ENCODE measurements around the gene PRKAG2. TPM values are rescaled to one million over a fixed set of nuclear protein-coding genes. Genes with fewer than 3 reads are reported as not detected.

Gene PRKAG2
- total RNA-seq, 2 experiments from 2014 or later, result 39.3 to 42.3 TPM

DNA sequence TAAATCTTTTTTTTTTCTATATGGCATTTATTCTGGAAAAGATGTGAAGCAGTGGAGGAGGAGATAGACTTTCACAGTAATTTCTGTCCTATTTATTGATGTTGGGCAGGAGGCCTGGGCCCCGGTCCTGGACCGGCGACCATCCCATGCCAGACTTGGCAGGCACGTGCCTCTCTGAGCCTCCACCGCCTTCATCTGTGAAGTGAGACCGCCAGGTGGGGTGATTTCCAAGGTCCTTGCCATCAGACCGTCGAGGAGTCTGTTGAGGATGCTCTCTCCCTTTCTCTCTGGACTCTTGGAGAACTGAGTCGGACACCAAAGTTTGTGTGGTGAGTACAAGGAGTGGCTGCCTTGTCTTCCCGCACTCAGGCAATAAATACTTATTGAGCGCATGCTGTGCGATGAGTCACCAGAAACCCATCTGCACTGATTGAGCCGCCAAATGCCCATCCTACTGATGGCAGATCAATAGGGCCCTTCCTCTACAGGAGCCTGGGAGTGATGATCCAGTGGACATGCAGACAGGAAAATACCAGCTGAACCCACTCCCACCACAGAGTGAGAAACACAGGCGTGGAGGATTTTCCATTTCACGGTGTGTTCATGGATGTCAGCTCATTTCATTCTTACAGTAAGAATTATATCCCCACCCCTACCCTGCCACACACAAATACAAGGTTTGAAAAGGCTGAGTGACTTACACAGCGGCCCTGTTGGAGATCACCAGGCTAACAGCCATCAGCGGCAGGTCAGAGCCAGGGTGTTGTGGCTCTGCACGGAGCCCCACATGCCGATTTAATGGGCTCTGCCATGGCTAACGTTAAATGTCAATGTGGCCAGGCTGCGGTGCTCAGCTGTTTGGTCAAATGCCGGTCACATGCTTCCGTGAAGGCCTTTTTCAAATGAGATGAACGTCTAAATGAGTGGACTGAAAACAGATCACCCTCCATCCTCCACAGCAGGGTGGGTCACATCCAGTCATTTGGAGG lies 11.5 kb upstream of the PRKAG2 start:
- no peaks in the 10 kb centered on the region for H3K9me3 Mint-ChIP-seq
- no peak overlapping the region for H3K4me3 ChIP-seq (ENCODE audit: low read length)
- peaks cover 0 to 5% of the 10 kb centered on the region in 2 experiments for H3K27me3 ChIP-seq (ENCODE audit: control insufficient read depth in 1 of 2, insufficient read depth in 2 of 2, low read length in 2 of 2)
- CTCF ChIA-PET, result no interaction called here
- POLR2A ChIA-PET, result no interaction called here
- no peak overlapping the region for H3K4me3 Mint-ChIP-seq
- no peaks in the 10 kb centered on the region for H3K4me1 Mint-ChIP-seq (ENCODE audit: low read depth)
- H3K27me3 Mint-ChIP-seq, result peaks cover 33% of the 10 kb centered on the region
- no peak for DNase-seq
- H3K4me1 ChIP-seq (ENCODE audit: insufficient read depth, low read length), result no peaks in the 10 kb centered on the region
- no peak for ATAC-seq (ENCODE audit: poor library complexity)
- TF ChIP-seq, protein P1, sequence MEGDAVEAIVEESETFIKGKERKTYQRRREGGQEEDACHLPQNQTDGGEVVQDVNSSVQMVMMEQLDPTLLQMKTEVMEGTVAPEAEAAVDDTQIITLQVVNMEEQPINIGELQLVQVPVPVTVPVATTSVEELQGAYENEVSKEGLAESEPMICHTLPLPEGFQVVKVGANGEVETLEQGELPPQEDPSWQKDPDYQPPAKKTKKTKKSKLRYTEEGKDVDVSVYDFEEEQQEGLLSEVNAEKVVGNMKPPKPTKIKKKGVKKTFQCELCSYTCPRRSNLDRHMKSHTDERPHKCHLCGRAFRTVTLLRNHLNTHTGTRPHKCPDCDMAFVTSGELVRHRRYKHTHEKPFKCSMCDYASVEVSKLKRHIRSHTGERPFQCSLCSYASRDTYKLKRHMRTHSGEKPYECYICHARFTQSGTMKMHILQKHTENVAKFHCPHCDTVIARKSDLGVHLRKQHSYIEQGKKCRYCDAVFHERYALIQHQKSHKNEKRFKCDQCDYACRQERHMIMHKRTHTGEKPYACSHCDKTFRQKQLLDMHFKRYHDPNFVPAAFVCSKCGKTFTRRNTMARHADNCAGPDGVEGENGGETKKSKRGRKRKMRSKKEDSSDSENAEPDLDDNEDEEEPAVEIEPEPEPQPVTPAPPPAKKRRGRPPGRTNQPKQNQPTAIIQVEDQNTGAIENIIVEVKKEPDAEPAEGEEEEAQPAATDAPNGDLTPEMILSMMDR (IDR thresholded peaks at IDR 0.05), result no peak
- no peaks in the 10 kb centered on the region for H3K36me3 ChIP-seq (ENCODE audit: insufficient read depth, low read length)
- H3K9me3 ChIP-seq (ENCODE audit: control insufficient read depth in 1 of 2, insufficient read depth in 1 of 2, low read length in 2 of 2), result no peaks in the 10 kb centered on the region
- no peaks in the 10 kb centered on the region for H3K36me3 Mint-ChIP-seq (ENCODE audit: low read depth)
- no peak overlapping the region for H3K27ac Mint-ChIP-seq
- intact Hi-C loops (cut with DNase I, micrococcal nuclease), result no loop called here
- H3K27ac ChIP-seq (ENCODE audit: low read depth in 1 of 2, low read length in 2 of 2), result no peak overlapping the region

DNA sequence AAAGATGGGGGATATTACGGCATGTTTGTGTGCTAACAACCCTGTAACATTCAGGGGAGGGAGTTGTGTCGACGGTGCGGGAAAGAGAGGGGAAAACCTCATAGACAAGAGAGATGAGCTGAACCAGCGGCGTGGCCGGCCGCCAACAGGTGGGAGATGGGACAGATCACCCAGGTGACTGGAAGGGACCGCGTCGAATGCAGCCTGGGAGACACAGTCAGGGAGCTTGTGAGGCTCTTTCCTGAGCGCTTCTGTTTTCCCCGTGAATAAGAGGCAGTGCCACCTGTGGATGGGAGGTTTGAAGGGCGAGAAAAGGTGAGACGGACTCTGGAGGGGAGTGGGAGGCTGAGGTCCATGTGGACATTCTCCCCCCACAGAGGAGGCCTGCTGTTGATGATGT lies 9.9 kb upstream of the PRKAG2 start:
- Mint-ChIP-seq H3K27me3 (peaks cover 29% of the 10 kb centered on the region), H3K27ac (no peak overlapping the region), H3K9me3 (no peaks in the 10 kb centered on the region), H3K36me3 (ENCODE audit: low read depth) (no peaks in the 10 kb centered on the region), H3K4me1 (ENCODE audit: low read depth) (no peaks in the 10 kb centered on the region), H3K4me3 (no peak overlapping the region)
- Histone ChIP-seq H3K9me3 (ENCODE audit: control insufficient read depth in 1 of 2, insufficient read depth in 1 of 2, low read length in 2 of 2) (no peaks in the 10 kb centered on the region), H3K27me3 (ENCODE audit: control insufficient read depth in 1 of 2, insufficient read depth in 2 of 2, low read length in 2 of 2) (no peaks in the 10 kb centered on the region), H3K36me3 (ENCODE audit: insufficient read depth, low read length) (no peaks in the 10 kb centered on the region), H3K4me1 (ENCODE audit: insufficient read depth, low read length) (no peaks in the 10 kb centered on the region), H3K27ac (ENCODE audit: low read depth in 1 of 2, low read length in 2 of 2) (no peak overlapping the region), H3K4me3 (ENCODE audit: low read length) (no peak overlapping the region)
- intact Hi-C loops (cut with DNase I, micrococcal nuclease), result no loop called here
- ATAC-seq (ENCODE audit: poor library complexity) (no peak), DNase-seq (no peak)
- TF ChIP-seq, protein P1 (IDR thresholded peaks at IDR 0.05), result no peak
- ChIA-PET CTCF (no interaction called here), POLR2A (interaction anchor here (1.6 kb wide), 1 partner anchor 10 kb away, joined by 5 read pairs; the partner anchor contains the start of gene PRKAG2)

DNA sequence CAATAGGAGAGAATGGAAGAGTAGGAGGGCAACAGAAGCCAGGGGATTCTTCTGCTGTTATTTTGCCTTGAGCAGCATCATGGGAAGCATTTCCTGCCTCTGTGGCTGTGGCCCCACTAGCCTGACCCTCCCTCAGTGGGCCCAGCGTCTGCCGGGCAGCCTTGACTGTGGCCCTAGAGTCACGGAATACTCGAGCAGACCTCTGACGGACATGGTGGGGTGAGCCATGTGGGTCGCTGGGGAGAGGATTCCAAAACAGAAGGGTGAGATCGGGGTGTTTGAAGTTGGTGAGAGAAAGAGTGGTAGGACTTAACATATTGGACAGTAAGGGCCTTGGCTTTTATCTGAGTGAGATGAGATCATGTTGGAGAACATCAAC lies 8.3 kb upstream of the PRKAG2 start:
- Mint-ChIP-seq H3K4me1 (ENCODE audit: low read depth) (no peaks in the 10 kb centered on the region), H3K27ac (no peak overlapping the region), H3K4me3 (no peak overlapping the region), H3K9me3 (no peaks in the 10 kb centered on the region), H3K36me3 (ENCODE audit: low read depth) (no peaks in the 10 kb centered on the region), H3K27me3 (peaks cover 24% of the 10 kb centered on the region)
- Histone ChIP-seq H3K4me3 (ENCODE audit: low read length) (no peak overlapping the region), H3K9me3 (ENCODE audit: control insufficient read depth in 1 of 2, insufficient read depth in 1 of 2, low read length in 2 of 2) (no peaks in the 10 kb centered on the region), H3K27ac (ENCODE audit: low read depth in 1 of 2, low read length in 2 of 2) (no peak overlapping the region), H3K27me3 (ENCODE audit: control insufficient read depth in 1 of 2, insufficient read depth in 2 of 2, low read length in 2 of 2) (no peaks in the 10 kb centered on the region), H3K36me3 (ENCODE audit: insufficient read depth, low read length) (no peaks in the 10 kb centered on the region), H3K4me1 (ENCODE audit: insufficient read depth, low read length) (no peaks in the 10 kb centered on the region)
- intact Hi-C loops (cut with DNase I, micrococcal nuclease), result no loop called here
- ATAC-seq (ENCODE audit: poor library complexity) (no peak), DNase-seq (no peak)
- POLR2A ChIA-PET, result no interaction called here
- CTCF ChIA-PET, result no interaction called here
- TF ChIP-seq, protein P1 (IDR thresholded peaks at IDR 0.05), result no peak
